SKM-1 treated with dmso at 0.1 percent for 144 hours (cell line): Measurements from ENCODE around the gene SBK3.
"Not testable (repeated sequence)": the region's sequence is repeated elsewhere in the genome, so short reads cannot be mapped to it uniquely, and the experiment has no call there.

ENCODE experiments used
- DNase-seq: peaks from one replicate; lab custom pipeline; 2025; ENCODE audit not compliant: unreplicated experiment; lab: John Stamatoyannopoulos, UW

Gene SBK3

DNA sequence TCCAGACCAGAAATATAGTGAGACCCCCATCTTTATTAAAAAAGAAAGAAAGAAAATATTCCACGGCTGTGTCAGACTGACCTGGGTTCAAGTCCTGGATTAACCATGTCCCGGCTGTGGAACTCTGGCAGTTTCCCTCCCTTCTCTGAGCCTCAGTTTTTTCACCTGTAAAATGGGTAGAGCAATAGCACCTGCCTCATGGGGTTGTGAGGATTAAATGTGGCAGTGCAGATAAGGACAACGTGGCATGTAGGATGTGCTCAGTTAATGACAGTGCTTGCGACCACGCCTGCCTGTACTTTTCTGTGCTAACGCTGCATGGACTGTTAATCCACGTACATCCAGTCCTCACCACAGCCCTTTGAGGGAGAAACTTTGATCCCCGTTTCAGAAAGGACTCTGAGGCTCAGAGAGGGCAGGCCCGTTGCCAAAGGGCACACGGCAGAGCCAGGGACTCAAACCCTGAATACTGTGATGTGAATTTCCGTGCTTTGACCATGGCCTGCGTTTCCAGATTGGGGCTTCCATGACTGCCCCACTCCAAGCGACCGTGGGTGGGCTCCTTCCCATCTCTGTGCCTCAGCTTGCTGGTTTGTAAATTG is 24.6 kb downstream of the SBK3 start:
- no peak for DNase-seq

DNA sequence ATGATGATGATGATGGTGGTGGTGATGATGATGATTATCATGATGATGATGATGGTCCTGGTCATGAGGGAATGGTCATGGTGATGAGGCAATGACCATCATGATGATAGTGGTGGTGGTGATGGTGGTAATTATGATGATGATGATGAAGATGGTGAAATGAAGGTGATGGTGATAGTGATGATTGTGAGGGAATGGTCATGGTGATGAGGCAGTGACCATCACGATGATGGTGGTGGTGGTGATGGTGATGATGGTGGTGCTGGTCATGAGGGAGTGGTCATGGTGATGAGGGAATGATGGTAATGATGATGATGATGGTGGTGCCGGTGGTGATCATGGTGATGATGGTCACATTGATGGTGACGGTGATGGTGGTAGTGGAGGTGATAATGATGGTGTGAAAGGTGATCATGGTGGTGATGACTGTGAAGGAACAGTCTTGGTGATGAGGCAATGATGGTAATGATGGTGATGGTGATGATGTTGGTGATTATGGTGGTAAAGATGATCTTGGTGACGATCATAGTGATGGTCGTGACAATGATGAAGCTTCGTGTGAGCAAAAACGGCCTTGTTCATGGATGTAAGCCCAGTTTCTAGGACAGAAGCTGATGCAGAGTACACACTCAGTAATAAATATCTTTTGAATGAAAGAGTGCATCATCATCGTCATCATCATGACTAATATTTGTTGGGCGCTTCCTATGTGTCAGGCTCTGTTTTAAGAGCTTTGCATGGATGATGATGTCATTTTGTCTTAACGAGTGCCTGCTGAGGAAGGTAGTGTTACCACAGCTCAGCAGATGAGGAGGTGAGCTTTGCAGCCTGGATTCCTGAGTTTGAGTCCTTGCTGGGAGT is 25.7 kb downstream of the SBK3 start:
- DNase-seq, result no peak

- peak; percentile 44 for DNase-seq
Measured at GRCh38 chr19:55516878-55517620, 28.3 kb downstream of the SBK3 start.

GRCh38 chr19:55508120-55508519 is 37.2 kb downstream of the SBK3 start:
- no peak for DNase-seq

- DNase-seq, result no peak
Measured at GRCh38 chr19:55504981-55505380, 40.4 kb downstream of the SBK3 start.

- no peak for DNase-seq
Measured at GRCh38 chr19:55504252-55504603, 41.1 kb downstream of the SBK3 start.

- DNase-seq, result peak; percentile 66
Measured at GRCh38 chr19:55503502-55504251, 41.7 kb downstream of the SBK3 start.

DNA sequence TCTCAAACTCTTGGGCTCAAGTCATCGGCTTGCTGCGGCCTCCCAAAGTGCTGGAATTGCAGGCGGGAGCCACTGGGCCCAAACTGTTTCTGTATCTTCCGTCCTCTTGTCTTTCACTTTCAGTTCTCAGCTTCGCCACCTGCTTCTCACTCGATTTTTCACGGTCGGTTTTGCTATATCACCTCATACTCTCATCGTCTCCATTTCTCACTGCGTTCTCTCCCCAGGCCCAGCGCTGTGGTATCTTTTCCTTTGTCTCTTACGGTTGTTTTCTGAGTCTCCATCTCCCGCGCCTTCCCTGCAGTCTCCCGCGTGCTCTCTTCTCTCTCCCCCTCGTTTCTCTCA is 42.2 kb downstream of the SBK3 start:
- DNase-seq, result no peak

DNA sequence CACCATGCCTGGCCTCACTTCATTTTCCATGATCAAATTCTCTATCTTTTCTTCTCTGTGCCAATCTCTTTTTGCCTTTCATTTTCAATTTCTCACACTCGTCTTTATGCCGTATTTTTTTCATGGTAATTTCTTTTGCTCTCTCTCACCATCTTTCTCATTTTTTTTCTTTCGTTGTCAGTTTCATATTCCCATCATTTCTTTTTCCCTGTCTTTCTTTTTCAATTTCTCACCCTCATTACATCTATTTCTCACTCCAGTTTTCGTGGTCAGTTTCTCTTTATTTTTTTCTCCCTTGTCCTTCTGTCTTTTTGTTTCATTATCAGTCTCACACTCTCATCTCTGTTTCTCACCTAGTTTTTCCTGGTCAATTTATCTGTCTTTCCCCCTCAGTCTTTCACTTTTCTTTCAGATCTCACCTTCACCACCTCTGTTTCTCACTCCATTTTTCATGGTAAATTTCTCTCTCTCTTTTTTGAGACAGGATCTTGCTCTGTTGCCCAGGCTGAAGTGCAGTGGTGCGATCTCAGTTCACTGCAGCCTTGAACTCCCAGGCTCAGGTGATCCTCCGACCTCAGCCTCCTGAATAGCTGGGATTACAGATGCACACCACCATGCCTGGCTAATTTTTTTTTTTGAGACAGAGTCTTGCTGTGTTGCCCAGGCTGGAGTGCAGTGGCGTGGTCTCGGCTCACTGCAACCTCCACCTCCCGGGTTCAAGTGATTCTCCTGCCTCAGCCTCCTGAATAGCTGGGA is 43.0 kb downstream of the SBK3 start:
- no peak for DNase-seq

DNA sequence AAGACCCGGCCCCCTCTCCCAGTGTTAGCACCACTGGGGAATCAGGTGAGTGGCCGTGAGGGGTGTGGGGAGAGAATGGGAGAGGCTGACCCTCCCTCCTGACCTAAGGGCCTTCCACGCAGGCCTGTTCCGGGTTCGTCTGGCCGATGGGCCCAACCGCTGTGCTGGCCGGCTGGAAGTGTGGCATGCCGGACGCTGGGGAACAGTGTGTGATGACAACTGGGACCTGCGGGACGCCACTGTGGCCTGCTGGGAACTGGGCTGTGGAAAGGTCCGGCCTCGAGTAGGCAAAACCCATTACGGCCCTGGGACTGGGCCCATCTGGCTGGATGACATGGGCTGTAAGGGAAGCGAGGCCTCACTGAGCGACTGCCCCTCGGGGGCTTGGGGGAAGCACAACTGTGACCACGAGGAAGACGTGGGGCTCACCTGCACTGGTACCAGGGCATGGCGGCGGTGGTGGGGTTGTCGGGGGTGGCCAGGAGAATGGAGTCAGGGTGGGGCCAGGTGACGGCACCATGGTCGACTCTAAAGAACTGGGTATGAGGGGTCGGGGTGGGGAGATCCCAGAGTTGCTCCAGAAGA is 44.9 kb downstream of the SBK3 start:
- no peak for DNase-seq

- DNase-seq, result no peak
Measured at GRCh38 chr19:55498246-55498840, 47.0 kb downstream of the SBK3 start.

- DNase-seq, result no peak
Measured at GRCh38 chr19:55497763-55498162, 47.6 kb downstream of the SBK3 start.

DNA sequence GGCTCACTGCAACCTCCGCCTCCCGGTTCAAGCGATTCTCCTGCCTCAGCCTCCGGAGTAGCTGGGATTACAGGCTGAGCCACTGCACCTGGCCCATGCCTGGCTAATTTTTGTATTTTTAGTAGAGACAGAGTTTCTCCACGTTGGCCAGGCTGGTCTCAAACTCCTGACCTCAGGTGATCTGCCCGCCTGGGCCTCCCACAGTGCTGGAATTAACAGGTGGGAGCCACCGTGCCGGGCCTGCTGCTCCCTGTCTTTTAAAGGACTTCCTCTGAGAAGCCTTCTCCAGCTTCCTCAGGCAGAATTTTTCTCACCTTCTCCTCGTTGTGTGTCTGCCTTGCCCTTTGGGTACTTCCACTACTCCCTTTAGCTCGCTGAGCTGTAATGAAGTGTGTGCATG is 48.5 kb downstream of the SBK3 start:
- not testable (repeated sequence) for DNase-seq

DNA sequence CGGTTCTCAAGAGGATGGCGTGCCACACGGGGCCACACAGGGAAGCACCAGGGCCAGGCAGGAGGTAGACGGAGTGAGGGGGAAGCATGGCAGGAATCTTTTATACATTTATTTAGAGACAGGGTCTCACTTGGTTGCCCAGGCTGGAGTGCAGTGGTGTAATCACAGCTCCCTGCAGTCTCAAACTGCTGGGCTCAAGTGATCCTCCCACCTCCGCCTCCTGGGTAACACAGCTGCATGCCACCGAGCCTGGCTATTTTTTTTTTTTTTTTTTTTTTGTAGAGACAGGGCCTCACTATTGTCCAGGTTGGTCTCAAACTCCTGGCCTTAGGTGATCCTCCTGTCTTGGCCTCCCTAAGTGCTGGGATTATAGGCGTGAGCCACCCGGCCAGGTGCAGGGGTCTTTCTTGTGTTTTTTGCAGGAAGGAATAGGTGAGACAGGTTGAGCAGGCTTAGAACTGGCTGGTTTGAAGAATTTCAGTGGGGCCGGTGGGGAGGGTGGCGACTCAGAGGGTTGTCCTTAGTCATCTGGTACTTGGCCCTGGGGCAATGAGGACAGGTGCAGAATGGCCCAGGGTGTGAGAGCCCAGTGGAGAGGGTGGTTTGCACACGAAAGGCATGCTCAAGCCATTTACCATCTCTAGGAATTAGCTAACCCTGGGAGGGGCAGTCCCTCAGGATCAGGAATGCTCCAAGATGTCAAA is 49.5 kb downstream of the SBK3 start:
- DNase-seq, result no peak

- DNase-seq, result no peak
Measured at GRCh38 chr19:55494172-55494761, 51.1 kb downstream of the SBK3 start.

DNA sequence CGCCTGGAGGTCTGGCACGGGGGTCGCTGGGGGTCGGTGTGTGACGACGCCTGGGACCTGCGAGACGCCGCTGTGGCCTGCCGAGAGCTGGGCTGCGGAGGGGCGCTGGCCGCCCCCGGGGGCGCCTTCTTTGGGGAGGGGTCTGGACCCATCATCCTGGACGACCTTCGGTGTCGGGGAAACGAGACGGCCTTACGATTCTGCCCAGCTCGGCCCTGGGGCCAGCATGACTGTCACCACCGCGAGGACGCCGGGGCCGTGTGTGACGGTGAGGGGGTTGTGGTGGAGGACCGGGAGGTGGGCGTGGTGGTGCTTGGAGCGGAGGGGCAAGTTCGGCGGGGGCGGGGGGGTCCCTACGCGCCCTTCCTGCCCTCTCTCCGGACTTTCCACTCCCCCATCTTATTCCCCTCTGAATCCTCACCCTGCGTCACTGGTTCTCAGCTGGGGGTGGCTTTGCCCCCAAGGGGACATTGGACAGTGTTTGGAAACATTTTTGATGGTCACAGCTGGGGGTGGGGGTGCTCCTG is 51.6 kb downstream of the SBK3 start:
- no peak for DNase-seq

DNA sequence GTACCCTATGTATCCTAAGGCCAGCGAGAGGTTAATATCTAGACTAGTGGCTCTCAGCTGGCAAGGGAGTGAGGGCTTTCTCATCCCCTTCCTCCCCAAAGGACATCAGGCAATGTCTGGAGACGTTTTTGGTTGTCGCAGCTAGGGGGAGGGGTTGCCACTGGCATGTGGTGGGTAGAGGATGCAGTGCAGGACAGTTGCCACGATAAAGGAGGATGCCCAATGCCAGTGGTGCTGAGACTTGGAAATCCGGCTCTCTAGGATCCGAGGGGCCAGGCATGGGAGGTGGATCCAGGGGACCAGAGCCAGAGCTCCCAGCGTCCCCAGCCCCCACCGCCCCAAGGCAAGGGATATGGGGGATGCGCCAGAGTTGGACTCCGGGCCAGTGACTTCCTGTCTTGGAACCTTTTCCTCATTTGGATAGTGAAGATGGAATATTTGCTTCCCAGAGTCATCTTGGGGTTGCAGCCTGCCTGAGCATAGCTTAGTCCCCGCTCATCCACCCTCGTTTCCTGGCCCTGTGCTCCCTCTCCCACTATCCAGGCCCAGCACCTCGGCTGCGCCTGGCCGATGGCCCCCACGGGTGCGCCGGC is 52.2 kb downstream of the SBK3 start:
- no peak for DNase-seq

DNA sequence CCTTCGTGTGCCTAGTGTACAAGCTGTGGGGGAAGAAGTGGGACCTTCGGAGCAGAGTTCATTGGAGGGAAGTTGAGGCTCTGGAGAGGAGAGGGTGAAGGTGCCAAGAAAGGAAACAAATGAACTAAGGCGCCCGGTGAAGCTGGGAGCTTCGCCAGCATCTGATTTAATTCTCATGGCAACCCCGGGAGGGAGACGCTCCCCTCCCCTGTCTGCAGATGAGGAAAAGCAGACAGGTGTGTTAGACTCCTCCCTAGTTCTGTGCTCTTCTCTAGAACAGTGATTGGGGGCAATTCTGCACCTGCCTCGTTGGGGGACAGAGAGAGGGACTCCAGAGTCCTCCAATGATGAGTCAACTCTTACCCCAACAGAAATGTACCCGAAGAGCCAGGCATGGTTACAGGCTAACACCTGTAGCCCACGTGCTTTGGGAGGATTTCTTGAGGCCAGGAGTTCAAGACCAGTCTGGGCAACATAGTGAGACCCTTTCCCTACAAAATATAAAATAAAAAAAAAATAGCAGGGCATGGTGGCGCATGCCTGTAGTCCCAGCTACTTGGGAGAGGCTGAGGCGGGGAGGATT is 52.9 kb downstream of the SBK3 start:
- no peak for DNase-seq
